ENCODE measurements around the gene RNF14.

GRCh38 chr5:142011572-142012185 is 42.8 kb downstream of the RNF14 start:
- TF ChIP-seq ZFP3 (CRISPR knock-in tag; IDR thresholded peaks at IDR 0.05) (no peak), PATZ1 (CRISPR knock-in tag; IDR thresholded peaks at IDR 0.05; ENCODE audit: borderline replicate concordance) (no peak), BACH2 (CRISPR knock-in tag; IDR thresholded peaks at IDR 0.05; ENCODE audit: borderline replicate concordance) (no peak), CREB5 (CRISPR knock-in tag; IDR thresholded peaks at IDR 0.05; ENCODE audit: low read depth) (no peak), CSRNP3 (CRISPR knock-in tag; IDR thresholded peaks at IDR 0.05) (no peak), TOX (CRISPR knock-in tag; IDR thresholded peaks at IDR 0.05; ENCODE audit: borderline replicate concordance) (no peak), ISL1 (CRISPR knock-in tag; IDR thresholded peaks at IDR 0.05) (no peak), CSDC2 (CRISPR knock-in tag; IDR thresholded peaks at IDR 0.05) (no peak)
